OCI-LY3 (cell line): ENCODE measurements around the gene ASIC5.

Source experiments
- H2AFZ ChIP-seq: fragments of 200-600, 300-600 bp; shearing (Covaris generic); 2 replicates; pipeline ENCODE4 v1.6.0; 2014; ENCODE audit warnings: antibody characterized with exemption, low read depth, low read length
- H3K27ac ChIP-seq: fragments of 200-600, 300-600 bp; sonication (generic); 2 replicates; pipeline ENCODE4 v1.5.1; 2014; ENCODE audit warnings: mild to moderate bottlenecking, low read length, moderate library complexity, mixed read lengths
- H3K27me3 ChIP-seq: fragments of 200-600, 300-600 bp; sonication (generic); 2 replicates; pipeline ENCODE4 v1.6.1; 2014; ENCODE audit warnings: low read depth, low read length, mixed read lengths
- H3K36me3 ChIP-seq: fragments of 200-600, 300-600 bp; sonication (generic); replicated peaks from 2 replicates; pipeline ENCODE3; 2014; ENCODE audit warnings: low read depth, low read length, mixed read lengths
- H3K4me1 ChIP-seq: fragments of 300-600, 200-600 bp; sonication (generic); 2 replicates; pipeline ENCODE4 v1.6.1; 2014; ENCODE audit warnings: low read length, mixed read lengths
- H3K4me2 ChIP-seq: fragments of 200-600, 300-600 bp; sonication (generic); 2 replicates; pipeline ENCODE4 v1.6.1; 2014; ENCODE audit warnings: low read length, mixed read lengths
- H3K4me3 ChIP-seq: fragments of 300-600, 200-600 bp; sonication (generic); 2 replicates; pipeline ENCODE4 v1.5.1; 2014; ENCODE audit warnings: antibody characterized with exemption, mild to moderate bottlenecking, low read length, moderate library complexity
- H3K79me2 ChIP-seq: fragments of 300-600, 200-600 bp; shearing (Covaris generic); 2 replicates; pipeline ENCODE4 v1.6.1; 2014; ENCODE audit warnings: mild to moderate bottlenecking, low read length, mixed read lengths
- H3K9ac ChIP-seq: fragments of 300-600, 200-600 bp; shearing (Covaris generic); 2 replicates; pipeline ENCODE4 v1.6.0; 2014; ENCODE audit warnings: mild to moderate bottlenecking, low read length, moderate library complexity
- H3K9me3 ChIP-seq: fragments of 200-600, 300-600 bp; shearing (Covaris generic); 2 replicates; pipeline ENCODE4 v1.6.1; 2014; ENCODE audit warnings: low read length, mixed read lengths; ENCODE audit not compliant: insufficient read depth
- H4K20me1 ChIP-seq: fragments of 200-600, 300-600 bp; sonication (generic); 2 replicates; pipeline ENCODE4 v1.6.1; 2016; ENCODE audit warnings: low read length, mixed read lengths; ENCODE audit not compliant: insufficient read depth
- EZH2phosphoT487 ChIP-seq: fragments of 200-600 bp; shearing (Covaris generic); IDR thresholded peaks from 2 replicates; pipeline ENCODE4 v1.6.1; 2018; ENCODE audit warnings: antibody characterized with exemption, mixed run types, low read depth
- TF ChIP-seq, protein P1 (sequence below): fragments of 200-600, 300-600 bp; sonication (generic); IDR thresholded peaks from 2 replicates; pipeline ENCODE4 v1.5.1; 2014; ENCODE audit warnings: antibody characterized with exemption, low read length, low read depth

Gene ASIC5

DNA sequence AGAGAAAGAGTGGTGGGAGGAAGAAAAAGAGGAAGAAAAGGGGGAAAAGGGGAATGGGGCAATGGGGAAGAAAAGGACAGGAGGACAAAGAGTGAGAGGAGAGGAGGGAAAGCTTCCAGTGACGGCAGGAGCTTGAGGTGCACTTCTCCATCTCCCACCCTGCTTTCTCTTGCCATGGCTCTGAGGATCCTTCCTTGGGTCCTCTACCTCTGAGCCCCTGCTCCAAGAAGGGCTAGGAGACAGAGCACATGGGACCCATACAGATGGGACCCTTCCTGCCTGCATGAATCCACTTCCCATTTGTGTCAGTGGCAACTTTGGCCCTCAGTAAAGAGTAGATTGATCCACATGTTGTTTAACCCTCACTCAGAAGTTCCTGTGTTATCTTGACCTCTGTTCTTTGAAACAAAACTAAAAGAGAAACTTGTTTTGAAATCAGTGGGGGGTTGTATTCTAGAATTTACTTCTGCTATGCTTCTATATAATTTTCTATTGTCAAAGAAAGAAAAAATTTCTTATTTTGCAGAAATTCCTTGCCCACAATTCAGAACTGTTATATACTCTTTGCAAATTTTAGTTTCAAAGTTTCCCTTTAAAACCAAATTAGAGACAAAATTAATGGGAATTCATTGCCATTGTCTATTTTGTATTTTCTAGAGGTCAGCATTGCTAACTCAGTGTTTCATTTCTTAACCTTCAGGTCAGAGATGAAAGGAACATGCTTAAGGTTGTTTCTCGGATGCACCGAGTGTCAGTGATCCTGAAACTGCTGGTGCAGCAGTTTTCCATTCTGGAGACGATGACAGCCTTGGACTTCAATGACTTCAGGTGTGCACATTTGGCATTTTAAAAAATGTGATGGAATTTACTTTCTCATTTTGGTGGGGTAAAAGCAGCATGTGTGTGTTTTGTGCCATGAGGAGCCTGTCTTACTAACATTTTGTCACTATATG, 42.4 kb upstream of the ASIC5 start:
- 0 out of 2 replicates have a peak overlapping the region, but pooled peaks have one; percentile 35 for H2AFZ ChIP-seq
- no peak overlapping the region for H3K4me3 ChIP-seq

GRCh38 chr4:155907556-155907955, 41.5 kb upstream of the ASIC5 start:
- Histone ChIP-seq H3K27ac (no peak overlapping the region), H3K4me2 (no peak overlapping the region), H3K79me2 (no peaks in the 10 kb centered on the region), H3K4me3 (no peak overlapping the region), H3K4me1 (peaks cover 9% of the 10 kb centered on the region; the same call in 1 of the 2 replicates), H3K36me3 (no peaks in the 10 kb centered on the region), H3K27me3 (no peaks in the 10 kb centered on the region), H3K9ac (no peak overlapping the region), H3K9me3 (no peaks in the 10 kb centered on the region), H2AFZ (no peak overlapping the region), H4K20me1 (no peaks in the 10 kb centered on the region)
- no peak for TF ChIP-seq EZH2phosphoT487
- TF ChIP-seq, protein P1, sequence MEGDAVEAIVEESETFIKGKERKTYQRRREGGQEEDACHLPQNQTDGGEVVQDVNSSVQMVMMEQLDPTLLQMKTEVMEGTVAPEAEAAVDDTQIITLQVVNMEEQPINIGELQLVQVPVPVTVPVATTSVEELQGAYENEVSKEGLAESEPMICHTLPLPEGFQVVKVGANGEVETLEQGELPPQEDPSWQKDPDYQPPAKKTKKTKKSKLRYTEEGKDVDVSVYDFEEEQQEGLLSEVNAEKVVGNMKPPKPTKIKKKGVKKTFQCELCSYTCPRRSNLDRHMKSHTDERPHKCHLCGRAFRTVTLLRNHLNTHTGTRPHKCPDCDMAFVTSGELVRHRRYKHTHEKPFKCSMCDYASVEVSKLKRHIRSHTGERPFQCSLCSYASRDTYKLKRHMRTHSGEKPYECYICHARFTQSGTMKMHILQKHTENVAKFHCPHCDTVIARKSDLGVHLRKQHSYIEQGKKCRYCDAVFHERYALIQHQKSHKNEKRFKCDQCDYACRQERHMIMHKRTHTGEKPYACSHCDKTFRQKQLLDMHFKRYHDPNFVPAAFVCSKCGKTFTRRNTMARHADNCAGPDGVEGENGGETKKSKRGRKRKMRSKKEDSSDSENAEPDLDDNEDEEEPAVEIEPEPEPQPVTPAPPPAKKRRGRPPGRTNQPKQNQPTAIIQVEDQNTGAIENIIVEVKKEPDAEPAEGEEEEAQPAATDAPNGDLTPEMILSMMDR, result no peak

More for the DNA sequence above, 42.4 kb upstream of the ASIC5 start:
- Histone ChIP-seq H3K4me1 (peaks cover 9% of the 10 kb centered on the region; the same call in 1 of the 2 replicates), H3K9me3 (no peaks in the 10 kb centered on the region), H3K36me3 (no peaks in the 10 kb centered on the region), H3K4me2 (no peak overlapping the region; the same call in 1 of the 2 replicates), H3K79me2 (no peaks in the 10 kb centered on the region), H3K9ac (no peak overlapping the region), H3K27me3 (no peaks in the 10 kb centered on the region), H4K20me1 (no peaks in the 10 kb centered on the region), H3K27ac (no peak overlapping the region)
- TF ChIP-seq EZH2phosphoT487, result no peak
- TF ChIP-seq, protein P1, result no peak

GRCh38 chr4:155906554-155907247, 40.6 kb upstream of the ASIC5 start:
- Histone ChIP-seq H3K4me3 (no peak overlapping the region), H3K27me3 (no peaks in the 10 kb centered on the region), H3K27ac (no peak overlapping the region), H3K4me2 (no peak overlapping the region), H2AFZ (no peak overlapping the region), H3K9ac (no peak overlapping the region), H3K79me2 (no peaks in the 10 kb centered on the region), H3K4me1 (peaks cover 9% of the 10 kb centered on the region; the same call in 1 of the 2 replicates), H3K36me3 (no peaks in the 10 kb centered on the region), H3K9me3 (no peaks in the 10 kb centered on the region), H4K20me1 (no peaks in the 10 kb centered on the region)
- TF ChIP-seq EZH2phosphoT487, result no peak
- TF ChIP-seq, protein P1, result no peak

DNA sequence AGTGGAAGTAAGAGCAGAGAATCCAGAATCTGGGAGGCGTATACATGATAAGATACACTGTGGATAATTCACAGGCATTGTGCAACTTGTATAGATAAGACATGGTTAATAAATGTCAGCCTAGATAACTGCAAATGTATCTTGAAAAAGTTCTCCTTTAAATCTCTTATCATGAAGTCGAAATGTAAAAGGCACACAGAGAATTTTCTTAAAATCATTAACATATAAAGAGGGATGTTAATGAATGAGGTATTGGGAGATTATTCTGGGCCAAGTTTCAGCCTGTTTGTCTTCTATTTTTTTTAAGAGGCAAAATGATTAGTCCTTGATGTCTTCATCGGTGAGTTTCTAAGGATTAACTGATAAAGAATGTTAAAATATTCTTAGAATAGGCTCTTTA, 38.3 kb upstream of the ASIC5 start:
- Histone ChIP-seq H3K9ac (no peak overlapping the region), H3K27me3 (no peaks in the 10 kb centered on the region), H3K27ac (no peak overlapping the region), H3K36me3 (no peaks in the 10 kb centered on the region), H3K4me3 (no peak overlapping the region), H3K9me3 (no peaks in the 10 kb centered on the region), H3K4me1 (peaks cover 9% of the 10 kb centered on the region; the same call in 1 of the 2 replicates), H4K20me1 (no peaks in the 10 kb centered on the region), H3K79me2 (no peaks in the 10 kb centered on the region), H2AFZ (no peak overlapping the region), H3K4me2 (no peak overlapping the region)
- TF ChIP-seq EZH2phosphoT487, result no peak
- TF ChIP-seq, protein P1, result no peak
